SK-N-SH treated with all-trans-retinoic acid at 6 μM for 48 hours (cell line): ENCODE data around the gene DIAPH3.

Source experiments
- BACH2 ChIP-seq: fragments of 250-450 bp; sonication (Bioruptor Pico); IDR thresholded peaks from 2 replicates; pipeline ENCODE4 v1.9.0; 2021; ENCODE audit warnings: mild to moderate bottlenecking, borderline replicate concordance
- CSDC2 ChIP-seq: fragments of 250-450 bp; sonication (Bioruptor Pico); IDR thresholded peaks from 2 replicates; pipeline ENCODE4 v1.5.0; 2020; ENCODE audit warnings: mild to moderate bottlenecking, moderate library complexity
- ISL1 ChIP-seq: fragments of 250-450 bp; sonication (Bioruptor Pico); IDR thresholded peaks from 2 replicates; pipeline ENCODE4 v2.1.2; 2022; ENCODE audit warnings: mild to moderate bottlenecking, moderate library complexity
- PATZ1 ChIP-seq: fragments of 250-450 bp; sonication (Bioruptor Pico); IDR thresholded peaks from 2 replicates; pipeline ENCODE4 v1.8.0; 2020; ENCODE audit warnings: mild to moderate bottlenecking, moderate library complexity, borderline replicate concordance
- POU6F1 ChIP-seq: fragments of 250-450 bp; sonication (Bioruptor Pico); IDR thresholded peaks from 2 replicates; pipeline ENCODE4 v1.8.0; 2021; ENCODE audit warnings: low read depth, mild to moderate bottlenecking, moderate library complexity, borderline replicate concordance
- ZFP30 ChIP-seq: fragments of 450-650 bp; formaldehyde crosslinking; IDR thresholded peaks from 2 replicates; pipeline ENCODE4 v1.5.0; 2022; ENCODE audit warnings: mild to moderate bottlenecking, moderate library complexity

- no peak for TF ChIP-seq ISL1 (CRISPR knock-in tag)
- no peak for TF ChIP-seq CSDC2 (CRISPR knock-in tag)
- TF ChIP-seq ZFP30 (CRISPR knock-in tag): no peak
- TF ChIP-seq BACH2: no peak
- TF ChIP-seq PATZ1 (CRISPR knock-in tag): no peak
- TF ChIP-seq POU6F1 (CRISPR knock-in tag): no peak
Measured at GRCh38 chr13:60172111-60172510, 8.4 kb upstream of the DIAPH3 start.
